RKO (cell line): ENCODE measurements around the gene OLIG1.
A peak's percentile ranks its signal among the peaks of the same experiment; 100 is the strongest.

Experiments
- DNase-seq: peaks from one replicate; pipeline ENCODE4 v3.0.0-alpha.2; 2016; ENCODE audit warnings: low spot score

The OLIG1 gene

DNA sequence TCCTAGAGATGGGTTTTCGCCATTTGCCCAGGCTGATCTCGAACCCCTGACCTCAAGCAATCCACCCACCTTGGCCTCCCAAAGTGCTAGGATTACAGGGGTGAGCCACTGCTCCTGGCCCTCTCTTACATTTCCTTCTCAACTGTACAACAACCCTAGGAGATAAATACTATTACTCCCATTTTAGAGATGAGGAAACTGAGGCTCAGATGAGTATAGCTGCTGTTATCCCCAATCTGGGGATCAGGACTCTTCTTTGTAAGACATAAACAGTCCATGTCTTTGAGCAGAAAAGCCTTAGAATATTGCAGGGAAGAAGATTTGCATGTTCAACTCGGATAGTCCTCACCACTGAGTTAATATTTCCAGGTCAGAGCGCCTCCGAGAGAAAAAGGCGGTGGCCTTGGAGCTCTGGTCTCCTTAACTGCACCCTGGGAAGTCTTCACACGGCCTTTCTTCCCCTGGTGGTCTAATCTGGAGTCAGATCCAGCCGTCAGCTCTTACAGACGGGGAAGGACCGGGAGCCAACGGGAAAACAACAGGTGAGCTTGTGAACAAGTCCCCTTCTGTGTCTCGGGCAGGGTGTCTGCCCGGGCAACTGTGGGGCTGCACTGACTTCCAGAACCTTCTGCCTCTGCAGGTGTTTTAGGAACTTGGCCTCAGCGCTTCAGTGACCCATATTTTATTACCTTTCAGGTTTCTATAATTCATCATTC, 5.9 kb upstream of the OLIG1 start:
- DNase-seq: no peak

DNA sequence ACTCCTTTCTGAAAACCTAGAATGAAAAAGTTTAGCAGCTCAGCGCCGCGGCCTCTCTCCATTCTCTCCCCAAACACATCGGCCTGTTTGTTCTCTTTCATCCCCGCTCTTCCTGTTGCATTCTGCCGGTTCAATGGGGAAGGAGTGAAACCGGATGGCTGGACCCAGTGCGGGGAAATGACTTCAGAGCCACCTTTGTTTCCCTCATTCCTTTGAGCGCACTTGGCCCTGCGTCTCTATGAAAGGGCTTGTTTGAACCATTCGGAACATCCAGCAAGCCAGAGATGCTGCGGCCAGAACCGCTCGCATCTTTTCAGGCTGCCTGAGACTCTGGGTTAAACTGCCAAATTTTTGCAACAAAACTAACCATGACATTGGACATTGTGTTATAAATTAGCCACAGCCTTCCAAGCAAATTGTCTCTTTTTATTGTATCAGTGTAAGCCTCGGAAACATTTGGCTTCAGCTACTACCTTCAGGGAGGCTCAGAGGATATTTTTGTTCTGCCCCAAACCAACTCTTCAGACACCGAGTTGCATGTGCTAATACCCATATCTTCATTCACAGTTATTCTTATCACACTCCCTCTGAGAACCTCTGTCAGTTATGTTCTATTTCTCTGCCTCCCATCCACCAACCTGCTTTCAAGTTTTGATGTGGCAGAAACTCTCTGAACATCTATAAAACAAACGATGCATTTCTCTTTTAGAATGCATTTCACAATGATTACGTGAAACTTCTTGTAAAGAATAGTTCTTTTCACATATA, 5.1 kb upstream of the OLIG1 start:
- no peak for DNase-seq

DNA sequence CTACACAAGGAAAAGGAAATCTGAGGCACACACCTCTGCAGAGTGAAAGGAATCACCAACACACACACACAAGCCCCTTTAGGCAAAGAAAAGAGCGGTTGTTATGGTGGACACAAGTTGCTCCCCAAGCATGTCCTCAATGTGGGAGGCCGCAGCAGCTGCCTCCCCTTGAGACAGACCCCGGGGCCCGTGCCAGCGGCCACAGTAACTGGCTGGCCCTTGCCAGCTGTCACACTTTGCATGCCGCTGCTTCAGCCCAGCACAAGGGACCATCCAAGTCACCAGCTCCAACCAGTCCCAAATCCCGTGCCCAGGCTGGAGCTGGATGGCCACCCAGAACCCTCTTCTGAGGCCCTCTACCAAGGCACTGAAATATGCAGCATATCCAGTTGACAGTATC, 2.9 kb upstream of the OLIG1 start:
- DNase-seq: no peak

DNA sequence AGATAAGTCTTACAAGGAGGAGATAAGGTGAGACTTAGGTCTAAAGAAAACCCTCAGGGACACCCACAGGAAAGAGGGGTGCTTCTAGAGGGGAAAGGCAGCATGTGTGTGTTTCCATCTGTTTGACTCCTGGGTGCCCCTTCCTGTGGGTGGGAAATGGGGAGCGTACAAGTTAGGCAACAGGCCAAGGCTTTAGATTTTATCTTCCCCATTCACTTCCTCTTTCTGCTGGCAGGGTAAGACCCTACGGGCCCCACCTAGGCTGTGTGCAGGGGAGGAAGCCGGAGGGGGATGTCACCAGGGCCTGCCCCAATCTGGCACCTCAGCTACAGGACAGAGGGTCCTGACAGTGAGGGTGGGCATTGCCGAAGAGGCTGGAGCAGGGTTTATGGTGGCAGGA, 2.5 kb upstream of the OLIG1 start:
- no peak for DNase-seq

DNA sequence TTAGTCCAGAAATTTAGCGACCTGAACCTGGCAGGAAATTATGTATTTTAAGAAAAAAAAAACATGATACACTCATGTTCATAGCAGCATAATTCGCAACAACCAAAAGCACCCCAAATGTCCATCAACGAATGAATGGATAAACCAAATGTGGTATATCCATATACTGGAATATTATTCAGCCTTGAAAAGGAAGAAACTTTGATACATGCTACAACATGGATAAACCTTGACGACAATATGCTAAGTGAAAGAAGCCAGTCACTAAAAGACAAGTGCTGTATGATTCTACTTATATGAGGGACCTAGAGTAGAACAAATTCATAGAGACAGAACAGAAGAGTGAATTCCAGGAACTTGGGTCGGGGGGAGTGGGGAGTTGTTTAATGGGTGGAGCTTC, 698 bp upstream of the OLIG1 start:
- DNase-seq: no peak

DNA sequence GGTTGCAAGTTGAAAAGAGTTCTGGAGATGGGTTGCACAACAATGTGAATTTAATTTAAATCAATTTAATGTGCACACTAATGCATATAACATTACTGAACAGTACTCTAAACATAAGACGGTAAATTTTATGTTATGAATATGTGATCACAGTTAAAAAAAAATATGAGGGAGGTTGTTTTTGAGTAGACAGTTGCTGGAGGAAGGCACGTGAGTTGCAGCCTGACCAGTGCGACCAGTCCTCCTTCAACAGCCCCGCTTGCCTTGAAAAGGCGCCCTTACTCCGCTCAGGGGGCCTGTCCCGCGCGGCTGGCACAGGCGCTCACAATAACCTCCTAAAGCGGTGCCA, 322 bp upstream of the OLIG1 start:
- DNase-seq: no peak

DNA sequence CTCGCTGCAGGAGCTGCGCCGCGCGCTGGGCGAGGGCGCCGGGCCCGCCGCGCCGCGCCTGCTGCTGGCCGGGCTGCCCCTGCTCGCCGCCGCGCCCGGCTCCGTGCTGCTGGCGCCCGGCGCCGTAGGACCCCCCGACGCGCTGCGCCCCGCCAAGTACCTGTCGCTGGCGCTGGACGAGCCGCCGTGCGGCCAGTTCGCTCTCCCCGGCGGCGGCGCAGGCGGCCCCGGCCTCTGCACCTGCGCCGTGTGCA, 730 bp downstream of the OLIG1 start:
- no peak for DNase-seq

DNA sequence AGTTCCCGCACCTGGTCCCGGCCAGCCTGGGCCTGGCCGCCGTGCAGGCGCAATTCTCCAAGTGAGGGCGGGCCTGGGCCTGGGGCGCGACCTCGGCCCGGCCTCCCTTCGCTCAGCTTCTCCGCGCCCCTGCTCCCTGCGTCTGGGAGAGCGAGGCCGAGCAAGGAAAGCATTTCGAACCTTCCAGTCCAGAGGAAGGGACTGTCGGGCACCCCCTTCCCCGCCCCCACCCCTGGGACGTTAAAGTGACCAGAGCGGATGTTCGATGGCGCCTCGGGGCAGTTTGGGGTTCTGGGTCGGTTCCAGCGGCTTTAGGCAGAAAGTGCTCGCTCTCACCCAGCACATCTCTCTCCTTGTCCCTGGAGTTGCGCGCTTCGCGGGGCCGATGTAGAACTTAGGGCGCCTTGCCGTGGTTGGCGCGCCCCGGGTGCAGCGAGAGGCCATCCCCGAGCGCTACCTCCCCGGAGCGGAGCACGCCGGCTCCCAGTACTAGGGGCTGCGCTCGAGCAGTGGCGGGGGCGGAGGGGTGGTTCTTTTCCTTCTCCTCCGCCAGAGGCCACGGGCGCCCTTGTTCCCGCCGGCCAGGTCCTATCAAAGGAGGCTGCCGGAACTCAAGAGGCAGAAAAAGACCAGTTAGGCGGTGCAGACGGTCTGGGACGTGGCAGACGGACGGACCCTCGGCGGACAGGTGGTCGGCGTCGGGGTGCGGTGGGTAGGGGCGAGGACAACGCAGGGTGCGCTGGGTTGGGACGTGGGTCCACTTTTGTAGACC, 1.2 kb downstream of the OLIG1 start:
- no peak for DNase-seq

DNA sequence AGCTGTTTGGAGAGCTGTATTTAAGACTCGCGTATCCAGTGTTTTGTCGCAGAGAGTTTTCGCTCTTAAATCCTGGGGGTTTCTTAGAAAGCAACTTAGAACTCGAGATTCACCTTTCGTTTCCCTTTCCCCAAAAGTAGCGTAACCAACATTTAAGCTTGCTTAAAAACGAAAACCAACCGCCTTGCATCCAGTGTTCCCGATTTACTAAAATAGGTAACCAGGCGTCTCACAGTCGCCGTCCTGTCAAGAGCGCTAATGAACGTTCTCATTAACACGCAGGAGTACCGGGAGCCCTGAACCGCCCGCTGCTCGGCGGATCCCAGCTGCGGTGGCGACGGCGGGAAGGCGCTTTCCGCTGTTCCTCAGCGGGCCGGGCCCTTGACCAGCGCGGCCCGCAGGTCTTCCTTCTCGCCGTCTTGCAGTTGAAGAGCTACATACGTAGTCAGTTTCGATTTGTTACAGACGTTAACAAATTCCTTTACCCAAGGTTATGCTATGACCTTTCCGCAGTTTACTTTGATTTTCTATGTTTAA, 1.9 kb downstream of the OLIG1 start:
- no peak for DNase-seq

DNA sequence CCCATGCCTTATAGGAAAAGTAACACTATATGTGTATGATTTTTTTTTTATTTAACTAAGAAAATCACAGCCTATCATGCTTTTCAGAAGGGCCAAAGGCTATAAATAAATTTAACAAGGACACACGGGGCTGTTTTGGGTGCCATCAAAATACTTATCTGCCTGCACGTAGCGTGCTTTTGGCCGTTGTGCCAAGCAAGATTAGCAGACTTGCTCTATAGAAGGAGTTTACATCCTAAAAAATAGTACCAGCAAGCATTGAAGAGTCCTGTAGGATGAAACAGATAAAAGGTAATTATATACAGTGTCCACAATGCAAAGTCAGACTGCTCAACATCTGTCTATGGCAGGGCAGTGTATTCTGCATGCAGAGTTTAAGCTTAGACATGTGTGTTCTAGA, 3.7 kb downstream of the OLIG1 start:
- DNase-seq: no peak

DNA sequence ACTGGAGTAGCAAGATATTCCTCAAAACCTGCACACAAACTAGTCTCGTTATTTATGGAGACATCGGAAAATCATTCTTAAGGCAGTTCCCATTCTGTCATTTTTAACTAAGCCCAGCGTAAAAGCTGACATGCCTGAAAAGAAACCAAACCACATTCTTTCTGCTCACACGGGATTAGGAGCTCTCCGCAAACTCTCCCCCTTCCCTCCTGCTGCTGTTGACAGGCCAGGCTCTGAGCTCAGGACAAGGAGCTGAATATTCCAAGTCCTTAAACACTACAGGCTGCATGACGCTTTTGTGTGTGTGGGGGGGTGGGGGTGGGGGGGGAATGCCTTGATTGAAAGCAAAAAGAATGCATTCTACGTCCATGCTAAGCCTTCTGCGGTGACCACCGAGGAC, 5.2 kb downstream of the OLIG1 start:
- DNase-seq: no peak

DNA sequence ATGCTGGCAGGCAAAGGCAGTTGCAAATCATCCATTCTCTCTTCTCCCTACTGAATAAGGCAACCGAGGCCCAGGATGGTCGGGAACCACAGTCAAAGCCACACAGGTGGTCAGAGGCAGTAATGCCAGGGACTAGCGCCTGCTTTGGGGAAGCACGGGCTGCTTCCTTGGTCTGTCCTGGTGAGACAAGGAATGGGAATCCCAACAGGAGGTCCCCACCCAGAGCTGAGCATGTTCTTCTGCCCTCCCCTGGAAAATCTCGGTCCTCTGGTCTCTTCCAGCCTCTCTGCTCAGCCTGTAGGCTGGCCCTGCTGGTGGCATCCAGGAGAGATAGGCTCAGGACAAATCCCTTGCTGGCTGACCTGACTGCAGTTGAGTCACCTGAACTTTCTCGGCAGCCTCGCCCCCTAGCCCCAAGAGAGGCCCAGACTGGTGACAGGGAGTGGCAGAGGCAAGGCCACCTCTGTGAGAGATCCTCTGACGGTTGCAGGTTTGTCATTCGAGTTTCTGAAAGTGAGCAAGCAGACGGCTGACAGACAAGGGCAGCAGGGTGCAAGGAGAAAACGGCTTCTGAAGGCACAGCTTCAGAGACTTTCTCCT, 5.8 kb downstream of the OLIG1 start:
- no peak for DNase-seq

DNA sequence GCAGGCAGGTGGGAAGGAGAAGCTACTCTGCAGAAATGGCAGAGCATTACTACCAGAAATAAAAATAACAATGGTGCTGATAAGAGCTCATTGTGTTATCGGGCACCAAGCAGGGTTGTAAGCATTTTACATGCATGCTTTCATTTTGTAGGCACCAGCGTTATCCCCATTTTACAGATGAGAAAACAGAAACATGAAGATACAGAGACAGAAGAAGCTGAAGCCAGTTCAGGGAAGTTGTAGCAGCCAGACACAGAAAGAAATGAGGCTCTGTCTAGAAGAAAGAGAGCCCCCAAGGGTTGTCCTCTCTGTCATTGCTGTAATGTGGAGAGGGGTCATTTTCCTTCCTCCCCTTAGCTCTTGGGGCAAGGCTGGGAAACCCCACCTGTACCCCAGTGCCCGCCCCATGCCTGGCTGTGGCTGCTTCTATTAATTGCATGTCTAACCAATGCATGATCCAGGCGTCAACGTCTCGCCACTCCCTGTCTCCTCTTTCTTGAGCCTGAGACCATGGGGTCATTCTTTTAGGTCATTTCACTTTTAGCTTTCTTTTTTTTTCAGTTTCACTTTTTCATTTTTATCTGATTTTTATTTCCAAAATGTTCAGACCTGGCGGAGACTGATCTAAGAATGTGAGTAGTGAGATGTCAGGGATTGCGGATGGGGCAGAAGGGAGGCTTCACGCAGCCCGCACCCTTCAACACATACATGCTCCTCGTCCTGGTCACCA, 6.8 kb downstream of the OLIG1 start:
- no peak for DNase-seq

DNA sequence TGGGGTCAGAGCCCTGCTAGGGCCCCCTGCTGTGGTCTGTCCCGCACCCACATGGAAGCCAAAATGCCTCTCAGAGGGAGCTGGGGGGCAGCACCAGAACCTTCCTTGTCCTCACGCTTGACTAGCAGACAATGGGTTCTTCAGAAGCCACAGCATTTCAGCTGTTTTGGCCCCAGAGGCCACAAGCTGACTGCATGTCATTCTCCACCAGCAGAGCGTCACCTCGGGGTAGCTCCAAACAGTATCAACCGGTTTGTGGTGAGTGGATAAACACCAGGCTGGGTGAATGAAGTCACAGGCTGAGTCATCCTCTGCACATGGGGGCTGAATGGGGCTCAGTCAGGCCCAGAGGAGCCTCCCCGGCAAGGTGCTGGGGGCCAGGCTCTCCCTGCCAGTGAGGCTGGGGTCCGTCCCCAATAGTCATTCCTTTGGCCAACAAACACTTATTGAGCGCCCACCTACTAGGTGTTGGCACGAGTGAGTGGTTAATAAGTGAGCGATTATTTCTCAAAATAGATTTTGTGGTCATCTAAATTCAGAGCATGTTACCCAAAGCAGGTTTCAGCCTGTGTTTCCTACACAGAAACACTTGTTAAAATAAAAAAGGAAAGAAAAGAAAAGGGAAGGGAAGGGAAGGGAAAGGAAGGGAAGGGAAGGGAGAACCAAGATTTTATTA, 9.1 kb downstream of the OLIG1 start:
- DNase-seq: peak; percentile 66

DNA sequence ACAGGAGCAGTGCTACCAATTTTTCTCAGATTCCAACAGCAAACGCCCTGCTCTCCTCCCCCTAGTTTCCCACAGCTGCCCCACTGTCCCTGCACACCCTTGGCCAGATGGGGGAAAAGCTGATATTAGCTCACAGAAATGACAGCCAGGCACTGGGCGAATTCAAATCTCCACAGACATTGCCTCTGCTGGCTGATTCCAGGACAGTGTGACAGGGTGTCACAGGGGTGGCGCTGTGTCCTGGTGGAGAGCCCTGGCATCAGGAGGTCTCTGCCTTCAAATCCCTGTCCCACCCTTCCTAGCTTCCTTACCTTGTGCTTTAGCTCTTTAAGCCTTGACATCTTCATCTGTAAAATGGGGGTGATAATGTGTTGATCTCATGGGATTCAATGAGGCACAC, 10.4 kb downstream of the OLIG1 start:
- DNase-seq: no peak

DNA sequence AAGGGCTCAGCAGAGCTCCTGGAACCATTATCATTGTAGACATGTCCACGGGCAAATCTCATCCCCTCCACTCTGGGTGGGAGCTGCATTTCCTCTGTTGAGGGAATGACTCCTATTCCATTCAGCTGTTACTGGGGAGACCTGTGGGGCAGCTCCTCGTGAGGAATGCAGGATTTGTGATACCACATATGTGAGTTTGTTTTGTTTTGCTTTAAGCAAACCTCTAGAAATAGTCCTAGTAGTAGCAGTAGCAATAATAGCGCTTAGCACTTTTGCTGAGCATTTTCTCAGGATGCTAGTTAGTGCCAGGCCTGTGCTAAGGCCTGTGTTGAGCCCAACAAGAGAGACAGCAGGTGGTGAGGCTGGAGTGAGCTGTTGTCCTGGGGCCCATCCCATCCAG, 10.8 kb downstream of the OLIG1 start:
- DNase-seq: no peak

DNA sequence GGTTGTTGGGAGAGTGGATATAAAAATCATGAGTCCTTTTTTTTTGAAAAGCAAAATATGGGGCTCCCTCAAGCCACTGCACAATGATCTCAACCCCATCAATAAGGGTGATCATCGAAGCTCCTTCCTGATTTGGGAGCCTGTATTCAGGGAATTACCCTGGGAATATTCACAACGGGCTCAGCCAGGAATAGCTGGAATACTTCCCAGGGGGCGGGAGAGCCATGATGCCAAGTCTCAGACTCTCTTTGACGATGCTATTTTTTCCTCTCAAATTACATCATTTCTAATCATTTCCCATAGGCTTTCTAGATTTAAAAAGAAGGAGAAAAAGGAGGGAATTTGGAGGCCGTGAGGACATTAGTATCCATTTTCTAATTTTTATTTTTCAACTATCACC, 18.4 kb downstream of the OLIG1 start:
- DNase-seq: no peak

DNA sequence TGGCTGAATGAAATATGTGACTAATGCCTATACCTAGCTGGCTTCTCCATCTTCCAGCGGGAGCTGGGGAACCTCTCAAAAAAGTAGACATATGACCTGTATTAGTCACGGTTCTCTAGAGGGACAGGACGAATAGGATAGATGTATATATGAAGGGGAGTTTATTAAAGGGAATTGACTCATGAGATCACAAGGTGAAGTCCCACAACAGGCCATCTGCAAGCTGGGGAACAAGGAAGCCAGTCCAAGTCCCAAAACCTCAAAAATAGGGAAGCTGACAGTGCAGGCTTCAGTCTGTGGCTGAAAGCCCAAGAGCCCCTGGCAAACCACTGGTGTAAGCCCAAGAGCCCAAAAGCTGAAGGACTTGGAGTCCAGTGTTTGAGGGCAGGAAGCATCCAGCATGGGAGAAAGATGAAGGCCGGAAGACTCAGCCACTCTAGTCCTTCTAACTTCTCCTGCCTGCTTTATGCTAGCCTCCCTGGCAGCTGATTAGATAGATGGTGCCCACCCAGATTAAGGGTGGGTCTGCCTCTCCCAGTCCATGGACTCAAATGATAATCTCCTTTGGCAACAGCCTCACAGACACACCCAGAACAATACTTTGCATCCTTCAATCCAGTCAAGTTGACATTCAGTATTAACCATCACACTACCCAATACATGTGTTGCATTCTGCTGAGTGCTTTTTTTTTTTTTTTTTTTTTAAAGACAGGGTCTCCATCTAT, 19.6 kb downstream of the OLIG1 start:
- DNase-seq: no peak

DNA sequence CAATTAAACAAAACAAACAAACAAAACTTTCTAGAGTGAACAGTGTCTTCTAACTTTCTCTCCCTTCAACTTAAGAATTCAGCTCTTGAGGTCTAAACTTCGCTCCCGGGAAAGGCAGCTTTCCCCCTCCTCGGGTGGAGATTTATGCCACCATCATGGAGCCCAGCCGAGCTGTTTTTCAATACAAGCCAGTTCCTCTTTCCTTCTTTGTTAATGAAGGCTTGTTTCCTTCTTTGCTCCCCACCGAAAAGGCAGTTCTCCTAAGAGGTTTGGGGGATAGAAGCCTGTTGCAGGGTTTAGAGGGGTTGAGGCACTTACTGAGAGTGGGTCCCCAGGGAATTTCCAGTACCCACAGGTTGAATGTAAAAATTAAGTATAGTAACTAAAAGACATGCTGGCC, 26.5 kb downstream of the OLIG1 start:
- no peak for DNase-seq

DNA sequence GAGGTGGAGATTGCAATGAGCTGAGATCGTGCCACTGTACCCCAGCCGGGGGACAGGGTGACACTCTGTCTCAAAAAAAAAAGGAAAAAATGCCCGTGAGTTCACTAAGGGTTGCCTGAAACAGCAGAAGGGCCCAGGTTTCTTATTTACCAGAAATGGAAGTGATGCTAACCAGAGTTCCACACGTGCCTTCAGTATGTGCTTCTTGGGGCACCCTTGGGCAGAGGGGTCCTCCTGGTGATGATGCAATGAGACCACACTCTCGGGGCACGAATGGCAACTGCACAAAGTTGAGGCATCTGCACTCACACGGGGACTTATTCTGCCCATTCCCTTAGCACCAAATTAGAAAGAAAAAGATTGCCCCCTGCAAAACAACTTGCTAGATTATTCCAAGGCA, 29.2 kb downstream of the OLIG1 start:
- DNase-seq: no peak
